ENCODE data around the gene ELOF1.

- TF ChIP-seq EGR1 (IDR thresholded peaks at IDR 0.05) (peak; percentile 60), YY1 (IDR thresholded peaks at IDR 0.05; ENCODE audit: low read depth) (peak; percentile 98), NFIC (IDR thresholded peaks at IDR 0.05) (no peak), CREB1 (IDR thresholded peaks at IDR 0.05; ENCODE audit: low read depth) (no peak), REST (IDR thresholded peaks at IDR 0.05; ENCODE audit: low read depth) (peak; percentile 97)
These were observed 30.3 kb downstream of the ELOF1 start, which contains the start of gene ECSIT for GRCh38 chr19:11528551-11529341.

Measured in Ishikawa (cell line).